ENCODE measurements around the gene HK2.

Gene HK2

DNA sequence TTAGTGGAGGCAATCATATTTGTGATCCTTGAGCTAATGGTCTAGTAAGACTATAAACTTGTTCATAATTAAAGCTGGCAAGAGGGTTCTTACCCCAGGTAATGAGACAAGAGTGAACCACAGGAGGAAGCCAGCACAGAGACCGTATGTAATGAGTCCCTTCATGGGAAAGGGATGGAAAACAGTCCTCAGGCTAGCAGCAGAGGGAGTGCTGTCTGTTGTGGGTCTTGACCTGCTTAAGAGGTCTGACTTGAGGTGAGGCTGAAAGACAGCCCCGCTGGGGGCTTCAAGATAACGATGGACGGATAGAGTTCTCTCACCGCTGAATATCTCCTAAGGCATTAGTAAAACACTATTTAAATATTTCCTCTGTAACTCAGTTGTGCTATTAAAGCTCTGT lies 108.3 kb downstream of the HK2 start:
- no peak for DNase-seq
